Osteoblast (primary cell): ENCODE results near the gene LCLAT1. TPM values are rescaled to one million over a fixed set of nuclear protein-coding genes. Genes with fewer than 3 reads are reported as not detected.
"Not testable (repeated sequence)": the region's sequence is repeated elsewhere in the genome, so short reads cannot be mapped to it uniquely, and the experiment has no call there.

ENCODE experiments used
- DNase-seq: peaks from one replicate; pipeline ENCODE4 v3.0.0; 2011; ENCODE audit warnings: low spot score, mixed read lengths; ENCODE audit not compliant: insufficient read length; ENCODE audit errors: missing footprints
- H2AFZ ChIP-seq: 2 replicates; pipeline ENCODE4 v1.6.0; 2011; ENCODE audit warnings: mild to moderate bottlenecking, low read length
- H3K27ac ChIP-seq: 2 replicates; pipeline ENCODE4 v1.5.1; 2011; ENCODE audit warnings: mild to moderate bottlenecking, low read depth, low read length, moderate library complexity
- H3K27me3 ChIP-seq: 2 replicates; pipeline ENCODE4 v1.6.0; 2012; ENCODE audit warnings: mild to moderate bottlenecking, control low read depth, inconsistent platforms, low read length, moderate library complexity; ENCODE audit not compliant: insufficient read depth
- H3K36me3 ChIP-seq: 2 replicates; pipeline ENCODE4 v1.5.1; 2011; ENCODE audit warnings: mild to moderate bottlenecking, low read length, control low read depth, moderate library complexity; ENCODE audit not compliant: insufficient read depth
- H3K4me1 ChIP-seq: 2 replicates; pipeline ENCODE4 v1.5.1; 2011; ENCODE audit warnings: mild to moderate bottlenecking, low read length, control low read depth, moderate library complexity; ENCODE audit not compliant: insufficient read depth
- H3K4me2 ChIP-seq: 2 replicates; pipeline ENCODE4 v1.6.0; 2011; ENCODE audit warnings: mild to moderate bottlenecking, low read length; ENCODE audit not compliant: insufficient read depth
- H3K4me3 ChIP-seq: fragments of 200-600 bp; sonication (generic); 3 replicates; pipeline ENCODE4 v1.5.1; 2012; ENCODE audit warnings: mild to moderate bottlenecking, low read length, inconsistent platforms; ENCODE audit not compliant: insufficient read depth
- H3K79me2 ChIP-seq: 2 replicates; pipeline ENCODE4 v1.6.0; 2012; ENCODE audit warnings: mild to moderate bottlenecking, low read length, control low read depth, inconsistent platforms; ENCODE audit not compliant: insufficient read depth
- H3K9me3 ChIP-seq: 2 replicates; pipeline ENCODE4 v1.5.1; 2011; ENCODE audit warnings: low read depth, low read length, control low read depth
- H4K20me1 ChIP-seq: 2 replicates; pipeline ENCODE4 v1.6.0; 2012; ENCODE audit warnings: mild to moderate bottlenecking, low read length, control low read depth; ENCODE audit not compliant: insufficient read depth
- CTCF ChIP-seq: IDR thresholded peaks from 2 replicates; pipeline ENCODE4 v1.5.1; 2011; ENCODE audit warnings: mild to moderate bottlenecking, low read depth, low read length, moderate library complexity; ENCODE audit errors: extremely low read depth
- total RNA-seq: library from RNA; depleted of rRNA; stranded (reverse); fragments of >200 nt; gene quantifications from 2 replicates; pipeline ENCODE4 v1.2.3, GENCODE V29; 2012

The LCLAT1 gene
- total RNA-seq, 1 donor, result 29.7 TPM

- Histone ChIP-seq H3K4me3 (no peak overlapping the region), H4K20me1 (no peaks in the 10 kb centered on the region), H3K4me1 (peaks cover 2% of the 10 kb centered on the region)
Observed at GRCh38 chr2:30636311-30636710, 189.3 kb downstream of the LCLAT1 start.

DNA sequence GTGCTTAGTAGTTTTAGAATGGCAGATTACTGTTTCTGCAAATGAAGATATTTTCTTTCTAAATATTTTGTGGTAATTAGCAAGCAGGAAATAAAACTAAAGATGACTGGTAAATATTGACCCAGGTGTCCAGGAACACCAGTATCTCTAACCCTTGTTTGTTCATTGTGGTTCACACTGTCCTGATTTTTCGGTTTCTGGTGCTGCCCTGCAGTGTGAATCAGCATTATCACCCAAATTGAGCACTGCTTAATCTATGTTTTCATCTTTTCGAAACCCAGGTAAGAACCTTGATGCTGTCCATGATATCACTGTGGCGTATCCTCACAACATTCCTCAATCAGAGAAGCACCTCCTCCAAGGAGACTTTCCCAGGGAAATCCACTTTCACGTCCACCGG is 192.8 kb downstream of the LCLAT1 start:
- Histone ChIP-seq H3K4me2 (no peak overlapping the region), H4K20me1 (no peaks in the 10 kb centered on the region), H3K4me1 (no peaks in the 10 kb centered on the region), H3K79me2 (no peaks in the 10 kb centered on the region), H3K27me3 (no peaks in the 10 kb centered on the region), H3K27ac (no peak overlapping the region), H2AFZ (no peak overlapping the region), H3K9me3 (no peaks in the 10 kb centered on the region), H3K36me3 (no peaks in the 10 kb centered on the region), H3K4me3 (no peak overlapping the region)
- TF ChIP-seq CTCF, result no peak
- DNase-seq, result no peak

More at GRCh38 chr2:30636311-30636710, 189.3 kb downstream of the LCLAT1 start:
- no peaks in the 10 kb centered on the region for H3K27me3 ChIP-seq
- H3K4me2 ChIP-seq, result no peak overlapping the region
- no peak for DNase-seq
- no peak overlapping the region for H2AFZ ChIP-seq
- TF ChIP-seq CTCF, result no peak
- no peaks in the 10 kb centered on the region for H3K9me3 ChIP-seq
- H3K36me3 ChIP-seq, result no peaks in the 10 kb centered on the region
- H3K27ac ChIP-seq, result no peak overlapping the region
- no peaks in the 10 kb centered on the region for H3K79me2 ChIP-seq

DNA sequence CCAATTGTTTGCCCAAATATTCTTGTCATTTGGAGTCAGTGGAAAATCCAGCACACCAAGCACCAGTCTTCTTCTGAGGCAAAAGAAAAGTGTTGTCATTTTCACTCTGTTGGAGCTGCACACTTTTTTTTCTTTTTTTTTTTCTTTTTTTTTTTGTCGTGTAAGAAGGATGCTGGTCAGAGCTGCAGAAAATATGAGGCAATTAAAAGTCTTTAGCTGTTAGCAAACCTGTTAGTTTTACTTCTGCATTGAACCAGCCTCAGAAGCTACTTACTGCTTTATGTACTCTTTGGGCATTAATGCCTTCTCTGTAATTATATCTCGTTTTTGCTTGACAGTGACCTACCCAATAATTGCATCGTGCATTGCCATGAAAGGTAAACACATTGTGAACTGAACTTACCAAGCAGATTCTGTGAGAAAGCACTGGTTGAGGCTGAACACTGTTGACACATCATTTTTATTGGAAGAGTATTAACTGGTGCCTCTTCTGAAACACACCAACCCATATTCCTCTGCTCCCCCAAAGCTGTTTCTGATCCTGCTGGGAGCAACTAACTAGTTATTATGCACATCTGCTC is 194.8 kb downstream of the LCLAT1 start:
- Histone ChIP-seq H3K9me3 (no peaks in the 10 kb centered on the region), H3K4me1 (no peaks in the 10 kb centered on the region), H3K27me3 (no peaks in the 10 kb centered on the region), H3K79me2 (no peaks in the 10 kb centered on the region), H3K4me3 (no peak overlapping the region), H3K27ac (no peak overlapping the region), H4K20me1 (no peaks in the 10 kb centered on the region), H2AFZ (no peak overlapping the region), H3K36me3 (no peaks in the 10 kb centered on the region), H3K4me2 (no peak overlapping the region)
- DNase-seq, result no peak
- TF ChIP-seq CTCF, result no peak

- not testable (repeated sequence) for H3K9me3 ChIP-seq, H3K4me2 ChIP-seq, H2AFZ ChIP-seq, H3K27me3 ChIP-seq, H4K20me1 ChIP-seq, H3K36me3 ChIP-seq, H3K4me1 ChIP-seq, H3K79me2 ChIP-seq, H3K4me3 ChIP-seq, H3K27ac ChIP-seq, DNase-seq
Observed at GRCh38 chr2:30643013-30643412, 196.0 kb downstream of the LCLAT1 start.
